ENCODE results near the gene KRT2.

The KRT2 gene

DNA sequence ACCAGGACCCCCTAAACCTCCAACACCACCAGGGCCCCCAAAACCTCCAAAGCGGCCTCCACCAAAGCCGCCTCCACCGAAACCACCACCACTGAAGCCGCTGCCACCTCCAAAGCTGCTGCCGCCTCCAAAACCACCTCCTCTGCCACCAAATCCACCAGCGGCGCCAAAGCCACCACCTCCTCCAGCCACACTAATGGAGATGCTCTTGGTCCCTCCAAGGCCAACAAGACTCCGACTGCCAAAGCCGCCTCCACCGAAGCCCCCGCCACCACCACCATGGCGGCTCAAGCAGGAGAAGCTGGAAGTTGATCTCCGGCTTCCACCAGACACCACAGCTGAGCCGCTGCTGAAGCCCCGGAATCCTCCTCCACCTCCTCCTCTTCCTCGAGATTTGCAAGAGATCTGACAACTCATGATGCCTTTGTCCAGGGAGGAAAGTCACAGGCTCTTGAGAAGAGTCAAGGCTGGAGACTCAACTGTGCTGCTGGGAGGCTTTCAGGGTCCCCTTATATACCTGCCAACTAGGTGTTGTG lies at the start of gene KRT2:
TSS of gene KRT2 (minus strand) at position 486 of the 536 bp plus-strand sequence. CDS start at position 417, 69 bp downstream.
- no peak for DNase-seq (ENCODE audit: low spot score)

DNA sequence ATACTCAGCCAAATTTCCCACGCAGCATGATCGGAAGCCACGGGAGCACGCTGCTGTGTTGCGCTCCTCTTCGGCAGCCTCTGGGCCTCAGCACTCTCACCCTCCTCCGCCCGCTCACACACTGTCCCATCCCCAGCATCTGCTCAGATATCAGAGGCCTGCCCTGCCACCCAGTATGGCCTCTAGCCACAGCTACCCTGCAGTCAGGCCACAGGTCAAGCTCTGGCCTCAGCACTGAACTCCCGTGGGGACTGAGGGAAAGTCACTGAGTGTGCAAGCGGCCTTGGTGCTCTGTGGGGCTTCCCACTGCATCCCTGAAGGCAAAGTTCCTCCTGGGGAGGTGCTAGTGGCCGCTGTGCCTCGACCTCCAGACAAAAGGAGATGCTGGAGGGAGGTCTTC lies 49.3 kb upstream of the KRT2 start:
- no peak for DNase-seq (ENCODE audit: low spot score)

DNA sequence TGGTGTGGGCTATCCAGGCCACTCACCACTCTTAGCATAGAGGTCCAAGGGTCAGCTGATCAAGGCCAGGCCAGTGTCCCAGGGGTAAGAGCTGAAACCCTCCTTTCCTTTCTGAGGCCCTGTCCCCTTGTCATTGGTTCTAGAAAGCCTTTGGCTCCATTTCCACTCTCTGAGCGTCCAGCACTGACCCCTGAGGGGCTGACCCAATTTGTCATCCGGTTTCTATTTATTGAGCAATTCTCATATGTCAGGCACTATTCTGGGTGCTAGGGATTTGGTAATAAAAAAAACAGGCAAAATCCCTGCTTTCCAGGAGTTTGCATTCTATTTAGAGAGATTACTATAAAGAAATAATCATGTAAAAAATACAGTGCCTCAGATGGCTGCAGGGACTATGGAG lies 47.9 kb upstream of the KRT2 start:
- no peak for DNase-seq (ENCODE audit: low spot score)

DNA sequence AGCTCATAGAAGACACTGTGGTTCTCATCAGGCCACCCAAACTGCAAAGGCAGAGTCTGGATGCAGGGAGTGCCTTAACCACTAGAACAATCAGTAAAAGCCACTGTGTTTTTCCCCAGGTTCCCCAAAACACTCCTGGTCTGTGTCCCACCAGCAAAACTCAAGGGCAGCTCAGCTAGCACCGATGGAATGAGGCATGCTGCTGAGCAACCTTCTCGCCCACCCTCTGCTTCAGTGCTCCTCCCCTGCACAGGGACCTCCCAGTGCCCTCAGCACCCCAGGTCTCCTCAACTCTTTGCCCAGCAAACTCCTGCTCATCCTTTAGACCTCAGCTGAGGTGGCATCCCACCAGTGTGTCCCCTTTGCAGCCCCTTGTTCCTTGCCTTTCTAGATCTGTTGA lies 47.4 kb upstream of the KRT2 start:
- DNase-seq (ENCODE audit: low spot score), result no peak

DNA sequence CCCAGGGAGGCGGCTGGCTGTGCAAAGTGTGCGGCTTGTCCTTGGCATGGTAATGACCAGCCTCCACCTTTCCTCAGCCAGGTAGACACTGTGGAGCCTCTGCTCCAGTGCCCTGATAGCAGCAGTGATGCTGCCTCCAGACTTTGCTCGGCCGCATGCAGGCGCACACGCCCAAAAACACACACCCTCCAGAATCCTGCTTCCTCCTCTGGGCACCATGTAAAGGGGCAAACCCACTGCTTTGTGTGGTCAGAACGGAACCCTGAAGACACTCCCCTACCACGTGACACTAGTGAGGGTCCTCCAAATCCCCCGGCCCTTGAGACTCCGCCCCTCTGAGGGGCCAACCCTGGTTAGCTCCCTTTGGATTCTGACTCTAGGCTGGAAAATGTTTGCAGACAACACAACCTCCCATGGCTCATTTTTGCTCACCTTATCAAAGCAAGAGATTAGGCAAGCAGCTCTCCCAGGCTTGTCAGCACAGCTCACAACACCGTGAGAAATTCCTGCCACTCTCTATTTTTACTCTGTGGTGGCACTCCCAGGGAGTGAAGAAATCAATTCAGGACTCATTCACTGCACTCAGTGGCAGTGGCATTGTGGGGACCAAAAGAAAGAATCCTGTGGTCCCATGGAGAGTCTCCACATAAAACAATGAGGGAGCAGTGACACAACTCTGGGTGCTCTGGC lies 46.8 kb upstream of the KRT2 start:
- DNase-seq (ENCODE audit: low spot score), result no peak

DNA sequence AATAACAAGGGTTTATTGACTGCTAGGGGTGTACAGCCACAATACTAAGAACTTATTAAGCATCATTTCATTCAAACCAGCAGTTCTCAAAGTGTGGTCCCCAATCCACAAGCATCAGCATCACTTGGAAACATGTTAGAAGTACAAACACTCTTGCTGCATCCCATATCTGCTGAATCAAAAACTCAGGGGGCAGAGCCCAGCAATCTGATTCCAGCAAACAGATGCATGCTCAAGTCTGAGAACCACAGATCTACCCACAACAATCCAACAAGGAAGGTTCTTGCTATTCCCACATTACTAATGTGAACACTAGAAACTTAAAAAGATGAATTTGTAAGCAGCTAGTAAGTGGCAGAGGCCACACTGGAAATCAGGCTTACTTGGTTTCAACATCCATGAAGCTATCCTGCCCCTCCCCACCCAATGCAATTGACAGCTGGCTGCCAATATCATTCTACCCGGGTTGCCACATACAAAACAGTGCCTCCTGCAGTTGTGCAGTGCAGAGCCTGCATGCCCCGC lies 45.1 kb upstream of the KRT2 start:
- DNase-seq (ENCODE audit: low spot score), result no peak

DNA sequence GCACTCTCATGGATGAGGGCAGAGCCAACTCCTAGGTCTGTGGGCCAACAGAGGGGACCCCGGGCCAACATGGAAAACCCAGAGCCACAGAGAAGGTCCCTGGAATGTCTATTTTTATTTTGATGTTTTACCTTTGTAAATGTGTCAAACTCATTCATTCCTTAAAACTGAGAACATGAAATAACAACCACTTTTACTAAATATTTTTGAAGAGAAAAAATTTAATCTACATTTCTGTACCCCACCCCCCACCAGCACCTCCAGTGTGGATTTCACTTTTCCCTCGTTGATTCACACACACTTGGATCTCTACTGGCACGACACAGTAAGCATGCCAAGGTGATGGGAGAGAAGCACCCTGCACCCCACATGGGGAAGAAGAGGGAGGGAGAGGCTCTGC lies 44.6 kb upstream of the KRT2 start:
- DNase-seq (ENCODE audit: low spot score), result no peak

DNA sequence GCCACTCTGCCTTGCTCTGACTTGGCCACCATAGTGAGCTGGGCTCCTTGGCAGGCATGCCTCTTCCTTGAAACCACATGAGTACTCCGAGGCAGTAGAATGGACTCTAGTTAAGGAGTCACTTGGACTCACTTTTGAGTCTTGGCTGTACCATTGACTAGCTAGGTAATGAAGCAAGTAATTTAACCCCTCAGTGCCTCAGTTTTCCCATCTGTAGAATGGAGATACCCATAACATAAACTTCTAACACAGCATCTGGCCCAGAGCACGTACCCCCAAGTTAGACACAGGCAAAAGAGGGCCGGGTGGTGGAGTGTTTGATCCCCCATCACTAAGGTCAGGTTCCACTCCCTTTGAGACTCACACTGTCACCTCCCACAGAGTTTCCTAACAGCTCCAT lies 43.0 kb upstream of the KRT2 start:
- DNase-seq (ENCODE audit: low spot score), result no peak

DNA sequence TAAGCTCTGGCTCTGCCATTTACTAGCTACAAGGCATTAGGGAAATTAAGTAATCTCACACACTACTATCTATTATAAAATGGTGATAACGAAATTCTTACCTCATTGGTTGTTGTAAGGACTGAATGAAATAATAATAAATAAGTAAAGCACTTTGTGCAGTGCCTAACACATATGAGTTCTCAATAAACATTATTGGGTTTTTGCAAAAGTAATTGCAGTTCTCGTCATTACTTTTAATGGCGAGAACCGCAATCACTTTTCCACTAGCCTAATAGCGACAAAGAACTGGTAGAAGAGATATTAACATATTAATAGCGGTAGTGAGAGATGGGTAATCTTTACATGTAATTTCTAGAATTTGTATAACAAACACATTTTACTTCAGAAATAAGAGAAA lies 42.1 kb upstream of the KRT2 start:
- DNase-seq (ENCODE audit: low spot score), result no peak

DNA sequence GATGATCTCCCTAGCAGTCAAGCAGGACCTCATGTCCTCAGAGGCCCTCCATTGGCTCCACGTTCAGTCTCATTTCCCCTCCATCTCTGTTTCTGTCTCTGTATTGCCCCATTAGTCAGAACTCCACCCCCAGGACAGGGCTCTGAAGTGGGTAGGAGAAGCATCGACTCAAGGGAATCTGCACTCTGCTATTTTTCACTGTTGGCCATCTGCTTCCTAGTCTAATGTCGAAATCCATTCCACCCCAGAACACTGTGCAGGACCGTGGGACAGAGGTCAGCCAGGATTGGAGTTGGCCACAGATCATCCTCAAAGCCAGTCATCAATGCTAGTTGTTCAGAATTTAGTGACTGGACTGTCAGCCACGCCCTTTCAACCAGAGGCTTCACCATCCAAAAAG lies 41.2 kb upstream of the KRT2 start:
- DNase-seq (ENCODE audit: low spot score), result no peak

DNA sequence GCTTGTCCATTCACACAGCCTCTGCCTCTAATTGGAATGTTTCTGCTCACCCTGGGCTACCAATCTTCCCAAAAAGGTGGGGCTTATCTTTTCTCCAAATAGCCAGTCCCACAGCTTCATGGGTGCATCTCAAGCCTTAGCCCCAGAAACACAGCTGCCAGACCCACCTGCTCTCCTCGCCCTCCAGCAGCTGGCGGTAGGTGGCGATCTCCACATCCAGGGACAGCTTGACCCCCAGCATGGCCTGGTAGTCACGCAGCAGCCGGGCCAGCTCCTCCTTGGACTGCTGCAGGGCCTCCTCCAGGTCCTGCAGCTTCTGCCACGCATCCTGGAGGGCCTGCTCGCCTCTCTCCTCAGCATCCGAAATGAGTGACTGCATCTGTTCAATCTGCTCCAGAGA lies 40.2 kb upstream of the KRT2 start:
- peak; percentile 73 for DNase-seq (ENCODE audit: low spot score)

DNA sequence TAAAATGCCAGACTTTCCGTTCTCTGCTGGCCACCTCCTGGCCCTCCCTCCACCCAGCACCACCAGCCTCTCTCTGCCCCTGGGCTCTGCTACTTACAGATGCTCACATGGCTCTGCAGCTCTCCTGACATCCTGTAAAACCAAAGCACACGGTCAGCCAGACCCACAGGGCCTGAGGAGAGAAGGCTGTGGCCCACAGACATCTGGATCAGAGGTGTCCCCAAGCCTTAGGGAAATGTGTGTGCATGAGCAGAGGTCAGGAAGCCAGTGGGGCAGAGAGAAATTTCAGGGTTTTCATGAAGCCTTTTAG lies 39.8 kb upstream of the KRT2 start:
- DNase-seq (ENCODE audit: low spot score), result no peak

DNA sequence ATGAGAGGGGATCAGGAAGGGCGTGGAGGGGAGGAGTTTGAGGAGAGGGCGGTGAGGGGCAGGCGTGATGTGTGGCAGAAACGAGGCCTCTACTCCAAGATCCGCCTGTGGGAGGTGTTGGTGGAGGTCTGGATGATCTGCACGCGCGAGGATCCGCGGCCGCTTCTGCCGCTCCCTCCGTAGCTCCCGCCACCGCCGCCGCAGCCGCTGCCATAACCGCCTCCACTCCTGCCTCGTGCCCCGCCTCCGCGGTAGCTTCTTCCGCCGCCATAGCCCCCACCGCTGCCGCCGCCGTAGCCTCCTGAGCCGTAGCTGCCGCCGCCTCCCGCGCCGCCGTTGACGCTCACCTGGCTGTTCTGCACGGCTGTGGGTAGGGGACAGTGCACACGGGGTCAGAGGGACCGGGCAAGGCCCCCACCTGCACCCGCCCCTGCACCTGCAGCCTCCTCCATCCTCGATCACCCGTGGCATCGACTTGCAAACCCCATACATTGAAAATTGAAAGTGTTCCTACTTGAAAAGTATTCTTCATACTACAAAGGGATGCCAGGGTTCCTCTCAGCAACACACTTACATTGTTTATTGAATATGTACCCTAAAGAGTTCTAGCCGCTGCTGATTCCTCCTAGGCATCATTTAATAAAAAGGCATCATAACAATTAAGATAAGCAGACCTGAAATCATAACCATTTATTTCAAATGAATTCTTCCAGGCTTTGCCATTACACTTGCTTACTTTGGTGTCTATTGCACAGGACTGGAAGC lies 39.2 kb upstream of the KRT2 start:
- DNase-seq (ENCODE audit: low spot score), result peak; percentile 78

DNA sequence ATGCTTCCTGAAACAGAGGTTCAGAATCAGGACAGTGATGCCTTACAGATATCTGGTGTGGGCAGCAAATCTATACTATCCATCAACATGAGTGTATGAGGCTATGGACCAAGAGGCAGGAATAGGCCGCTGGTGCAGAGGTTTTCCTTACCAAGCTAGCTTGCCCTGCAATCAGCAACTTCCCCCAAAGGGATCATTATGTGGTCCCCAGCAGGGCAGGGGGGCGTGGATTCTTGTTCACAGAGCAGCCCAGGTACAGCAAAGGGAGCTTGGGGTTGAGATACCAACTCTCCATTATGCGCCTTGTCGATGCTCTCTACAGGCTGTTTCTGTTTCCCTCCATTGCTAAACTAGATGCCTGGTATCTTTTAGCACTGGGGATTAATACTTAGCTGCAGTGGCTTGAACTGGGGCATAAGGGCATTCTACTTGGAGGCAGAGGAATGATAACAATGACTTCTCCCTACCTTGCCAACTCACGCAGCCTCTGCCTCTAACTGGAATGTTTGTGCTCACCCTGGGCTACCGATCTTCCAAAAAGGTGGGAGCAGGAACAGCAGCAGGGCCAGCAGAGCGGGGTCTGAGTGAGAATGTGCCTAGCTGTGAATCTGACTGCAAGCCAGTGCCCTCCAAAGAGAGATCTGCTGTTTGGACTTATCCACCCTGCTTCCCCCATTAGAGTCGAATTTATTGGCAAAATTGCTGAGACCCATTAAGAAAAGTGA lies 38.5 kb upstream of the KRT2 start:
- DNase-seq (ENCODE audit: low spot score), result peak; percentile 31

DNA sequence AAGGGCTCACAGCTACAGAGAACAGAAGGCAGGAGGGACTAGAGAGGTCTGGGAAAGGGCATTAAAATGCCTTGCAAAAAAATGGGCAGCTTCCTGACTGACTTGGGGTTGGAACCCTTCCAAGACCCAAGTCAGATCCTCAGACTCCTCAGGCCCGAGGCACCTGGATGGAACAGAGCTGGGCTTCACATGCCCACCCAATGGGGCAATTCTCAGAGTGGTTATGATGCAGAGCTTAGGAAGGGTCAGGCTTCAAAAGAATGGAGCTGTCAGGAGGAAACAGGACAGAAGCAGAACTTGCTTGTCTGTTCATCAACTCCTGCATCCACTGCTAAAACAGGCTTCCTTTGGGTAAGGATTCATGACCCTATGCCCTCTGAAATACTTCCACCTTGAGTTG lies 37.9 kb upstream of the KRT2 start:
- no peak for DNase-seq (ENCODE audit: low spot score)

DNA sequence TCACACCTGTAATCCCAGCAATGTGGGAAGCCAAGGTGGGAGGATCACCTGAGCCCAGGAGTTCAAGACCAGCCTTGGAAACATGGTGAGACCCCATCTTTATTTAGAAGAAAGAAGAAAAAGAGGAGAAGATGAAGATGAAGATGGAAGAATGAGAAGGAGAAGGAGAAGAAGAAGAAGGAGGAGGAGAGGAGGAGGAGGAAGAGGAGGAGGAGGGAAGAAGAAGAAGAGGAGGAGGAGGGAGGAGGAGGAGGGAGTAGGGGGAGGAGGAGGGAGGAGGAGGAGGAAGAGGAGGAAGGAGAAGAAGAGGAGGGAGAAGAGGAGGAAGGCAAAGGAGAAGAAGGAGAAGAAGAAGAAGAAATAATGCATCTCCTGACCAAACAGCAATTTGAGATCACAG lies 37.2 kb upstream of the KRT2 start:
- DNase-seq (ENCODE audit: low spot score), result no peak

DNA sequence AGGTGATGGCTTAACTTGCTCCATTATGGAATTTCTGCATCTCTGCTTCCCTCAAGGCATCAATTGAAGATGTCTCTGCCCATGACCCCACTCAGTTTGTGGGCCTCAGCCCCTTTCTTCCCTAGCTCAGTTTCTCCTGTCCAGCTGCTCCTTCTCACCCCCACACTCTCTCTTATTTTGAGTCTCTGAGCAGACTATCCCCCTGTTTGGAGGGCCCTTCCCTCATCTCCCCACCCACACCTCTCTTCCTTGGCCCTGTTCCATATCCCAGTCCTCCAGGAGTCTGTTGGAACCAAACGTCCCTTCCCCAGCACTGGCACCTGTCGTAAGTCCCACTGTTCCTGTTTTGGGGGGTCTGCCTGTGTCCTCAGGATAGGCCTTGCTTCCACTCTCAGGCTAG lies 36.5 kb upstream of the KRT2 start:
- no peak for DNase-seq (ENCODE audit: low spot score)

DNA sequence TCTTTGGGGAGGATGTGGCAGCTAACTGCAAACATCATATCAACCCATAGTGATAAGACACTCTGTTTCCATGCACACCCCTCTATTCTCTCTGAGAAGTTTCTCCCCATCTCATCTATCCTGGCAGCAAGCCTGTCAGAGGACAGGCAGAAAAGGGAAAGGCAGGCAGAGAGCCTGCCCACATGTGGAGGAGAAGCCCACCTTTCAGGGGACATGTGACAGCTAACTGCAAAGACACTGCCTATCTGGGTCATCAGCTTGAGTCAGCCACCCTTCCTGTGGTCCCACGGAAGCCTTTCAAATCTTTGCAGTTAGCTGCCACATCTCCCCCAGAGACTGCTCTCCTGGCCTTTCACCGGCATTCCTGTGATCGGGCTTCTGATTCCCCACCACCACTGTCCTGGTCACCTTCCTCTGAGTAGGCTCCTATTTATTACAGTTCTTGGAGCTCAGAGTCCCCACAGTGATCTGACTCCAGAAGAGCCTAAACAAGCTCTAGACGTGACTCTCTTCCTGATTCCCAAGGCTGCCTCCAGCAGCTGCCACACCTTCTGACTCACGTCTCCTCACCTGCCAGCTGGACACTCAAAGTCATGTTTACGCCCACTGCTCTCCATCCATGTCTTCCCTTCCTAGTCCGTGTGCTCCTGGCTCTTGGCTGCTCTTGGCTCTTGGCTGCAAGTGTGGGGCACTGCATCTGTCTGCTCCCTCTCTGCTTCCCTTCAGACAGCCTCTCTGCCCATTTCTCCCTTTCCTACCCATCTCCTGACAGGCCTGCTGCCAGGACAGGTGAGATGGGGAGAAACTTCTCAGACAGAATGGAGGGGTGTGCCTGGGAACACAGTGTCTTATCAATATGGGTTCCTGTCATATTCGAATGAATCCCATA lies 35.7 kb upstream of the KRT2 start:
- DNase-seq (ENCODE audit: low spot score), result no peak

DNA sequence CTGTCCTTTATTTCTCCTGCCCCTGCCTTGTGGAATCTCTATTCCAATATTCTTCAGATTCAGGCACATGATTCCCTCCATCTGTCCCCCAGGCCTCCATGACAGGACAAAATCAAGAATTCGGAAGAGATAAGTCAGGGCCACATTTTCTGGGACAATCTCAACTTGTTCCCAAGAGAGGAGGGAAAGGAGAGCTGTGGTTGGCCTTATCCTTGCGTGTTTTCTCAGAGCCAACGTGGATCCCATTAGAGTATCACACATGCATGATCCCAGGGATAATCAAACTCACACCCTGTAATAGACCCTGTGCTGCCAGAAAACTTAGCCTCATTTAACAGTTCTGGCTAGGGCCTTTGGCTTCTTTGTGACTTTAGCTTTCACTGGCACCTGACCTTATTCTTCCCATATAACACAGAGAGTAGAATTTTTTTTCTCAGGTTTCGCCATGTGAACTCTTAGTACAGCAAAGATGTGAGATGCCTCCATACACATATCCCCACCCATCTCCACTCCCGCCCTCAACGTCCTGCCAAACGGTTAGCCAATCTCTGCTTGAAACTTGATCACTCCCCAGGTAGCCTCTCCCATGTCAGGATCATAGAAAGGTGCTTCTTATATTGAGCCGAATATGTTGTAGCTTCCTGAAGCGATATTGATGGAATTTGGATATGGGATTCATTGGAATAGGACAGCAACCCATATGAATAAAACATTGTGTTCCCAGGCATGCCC lies 34.9 kb upstream of the KRT2 start:
- DNase-seq (ENCODE audit: low spot score), result no peak

DNA sequence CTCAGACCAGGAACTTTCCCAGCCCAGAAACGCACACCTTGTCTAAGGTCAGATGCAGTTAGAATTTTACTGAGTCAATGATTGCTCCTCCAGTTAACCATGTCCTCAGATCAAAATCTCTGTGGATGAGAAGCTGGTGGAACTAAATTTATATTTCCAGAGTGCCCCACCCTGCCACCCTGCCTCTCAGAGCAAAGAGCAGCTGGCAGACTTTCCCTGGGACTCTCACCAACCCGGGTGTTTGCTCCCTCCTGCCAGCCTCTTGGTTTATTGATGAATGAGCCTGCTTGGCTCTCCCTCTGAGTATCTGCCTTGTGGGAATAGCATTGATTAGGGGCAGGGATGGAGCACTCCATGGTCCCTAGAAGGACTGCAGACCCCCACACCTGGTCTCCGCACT lies 34.1 kb upstream of the KRT2 start:
- DNase-seq (ENCODE audit: low spot score), result no peak

DNA sequence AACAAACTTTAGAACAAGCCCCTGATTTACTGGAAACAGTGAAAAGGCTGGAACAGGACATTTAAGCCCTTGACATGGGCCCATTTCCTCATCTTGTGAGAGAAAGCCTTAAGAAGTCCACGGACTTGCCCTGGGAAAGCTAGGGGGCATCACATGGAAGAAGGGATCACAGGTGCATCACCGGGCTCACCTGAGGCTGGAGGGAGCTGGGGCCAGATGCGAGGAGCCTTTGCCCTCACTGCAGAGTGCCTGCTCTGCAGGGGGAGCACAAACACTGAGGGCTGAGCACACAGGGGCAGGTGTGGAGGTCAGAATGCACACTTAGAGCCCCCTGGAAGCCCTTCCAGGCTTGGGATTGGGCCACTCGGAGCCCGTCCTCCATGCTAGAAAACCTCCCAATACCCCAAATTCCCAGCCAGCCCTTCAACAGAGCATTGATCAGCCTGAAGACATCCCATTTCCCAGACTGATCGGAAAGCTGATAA lies 33.4 kb upstream of the KRT2 start:
- no peak for DNase-seq (ENCODE audit: low spot score)
